GM18867 (cell line): Measurements from ENCODE around the gene PLEKHJ1.

Experiments
- ATAC-seq: cut with Tn5 transposase; IDR thresholded peaks from one replicate; pipeline ENCODE4 v1.9.1; 2021; ENCODE audit warnings: mild to moderate bottlenecking, moderate library complexity; ENCODE audit not compliant: unreplicated experiment

The PLEKHJ1 gene

GRCh38 chr19:2249880-2250765, 14.0 kb upstream of the PLEKHJ1 start:
- no peak for ATAC-seq

GRCh38 chr19:2249010-2249866, 13.1 kb upstream of the PLEKHJ1 start, which contains the start of gene AMH:
AMH (plus strand) TSS chr19:2249323; CDS start chr19:2249333, 10 bp downstream.
- ATAC-seq = no peak

- ATAC-seq = no peak
These were observed 12.2 kb upstream of the PLEKHJ1 start for GRCh38 chr19:2248136-2249009.

GRCh38 chr19:2247433-2248101, 11.4 kb upstream of the PLEKHJ1 start:
- ATAC-seq = no peak

- ATAC-seq = no peak
These were observed 10.8 kb upstream of the PLEKHJ1 start for GRCh38 chr19:2246801-2247361.

GRCh38 chr19:2246014-2246620, 10.0 kb upstream of the PLEKHJ1 start:
- no peak for ATAC-seq

DNA sequence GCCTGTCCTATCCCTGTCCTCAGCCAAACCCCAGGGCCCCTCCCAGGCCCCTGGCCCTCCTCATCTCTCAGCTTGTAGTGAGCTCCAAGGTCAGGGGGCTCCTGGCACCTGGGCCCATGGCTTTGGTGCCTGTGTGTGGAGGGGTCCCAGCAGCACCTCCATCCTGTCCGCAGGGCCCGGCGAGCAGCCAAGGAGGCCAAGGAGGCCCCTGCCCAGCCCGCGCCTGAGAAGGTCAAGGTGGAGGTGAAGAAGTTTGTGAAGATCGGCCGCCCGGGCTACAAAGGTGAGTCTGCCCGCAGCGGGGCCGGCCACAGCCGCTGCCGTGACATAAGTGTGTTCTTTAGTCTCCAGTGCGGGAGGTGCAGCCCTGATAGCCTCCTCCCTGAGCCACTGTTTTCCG, 9.1 kb upstream of the PLEKHJ1 start:
- no peak for ATAC-seq

DNA sequence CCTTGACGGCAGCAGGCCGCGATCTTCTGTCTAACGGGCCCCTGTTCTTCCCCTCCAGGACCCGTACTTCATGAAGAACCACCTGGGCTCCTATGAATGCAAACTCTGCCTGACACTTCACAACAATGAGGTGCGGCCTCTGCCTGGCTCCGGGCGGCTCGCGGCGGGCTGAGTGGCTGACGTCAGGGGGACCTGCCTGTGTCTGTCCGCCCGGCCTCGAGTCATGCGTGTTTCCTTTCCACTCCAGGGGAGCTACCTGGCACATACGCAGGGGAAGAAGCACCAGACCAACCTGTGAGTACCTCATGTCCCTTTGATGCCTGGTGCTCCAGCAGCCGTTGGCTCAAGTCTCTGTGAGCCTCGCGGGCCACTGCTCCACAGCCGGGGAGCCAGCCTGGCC, 8.4 kb upstream of the PLEKHJ1 start:
- no peak for ATAC-seq

DNA sequence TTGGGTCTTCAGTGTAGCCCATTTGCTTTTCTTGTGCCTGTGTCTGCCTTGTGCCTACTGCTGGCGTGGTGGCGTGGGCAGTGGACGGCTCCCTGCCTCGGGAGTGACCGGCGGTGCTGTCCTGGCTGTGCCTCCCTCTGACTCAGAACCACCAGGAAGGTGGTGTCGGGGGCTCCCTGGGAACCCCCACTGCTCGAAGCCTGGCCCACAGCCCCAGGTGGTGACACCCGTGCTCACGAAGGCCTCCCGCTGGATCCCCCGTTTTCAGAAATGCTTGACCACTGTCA, 7.9 kb upstream of the PLEKHJ1 start:
- no peak for ATAC-seq

- no peak for ATAC-seq
These were observed 7.4 kb upstream of the PLEKHJ1 start for GRCh38 chr19:2243274-2244124.

- ATAC-seq = no peak
These were observed 6.7 kb upstream of the PLEKHJ1 start for GRCh38 chr19:2242816-2243215.

DNA sequence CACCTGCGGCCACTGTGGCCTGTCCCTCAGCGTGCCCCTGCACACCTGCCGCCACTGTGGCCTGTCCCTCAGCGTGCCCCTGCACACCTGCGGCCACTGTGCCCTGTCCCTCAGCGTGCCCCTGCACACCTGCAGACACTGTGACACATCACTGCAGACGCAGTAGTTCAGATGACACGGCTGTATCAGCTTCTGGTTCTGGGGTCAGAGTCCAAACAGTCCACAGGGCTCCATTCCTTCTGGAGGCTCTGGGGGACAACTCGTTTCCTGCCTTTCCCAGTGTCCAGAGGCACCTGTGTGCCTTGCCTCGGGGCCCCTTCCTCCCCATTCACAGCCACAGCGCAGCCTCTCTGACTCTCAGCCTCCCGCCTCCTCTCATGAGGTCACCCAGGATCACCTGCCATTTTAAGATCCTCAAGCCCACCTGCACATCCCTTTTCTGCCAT, 6.0 kb upstream of the PLEKHJ1 start:
- no peak for ATAC-seq

DNA sequence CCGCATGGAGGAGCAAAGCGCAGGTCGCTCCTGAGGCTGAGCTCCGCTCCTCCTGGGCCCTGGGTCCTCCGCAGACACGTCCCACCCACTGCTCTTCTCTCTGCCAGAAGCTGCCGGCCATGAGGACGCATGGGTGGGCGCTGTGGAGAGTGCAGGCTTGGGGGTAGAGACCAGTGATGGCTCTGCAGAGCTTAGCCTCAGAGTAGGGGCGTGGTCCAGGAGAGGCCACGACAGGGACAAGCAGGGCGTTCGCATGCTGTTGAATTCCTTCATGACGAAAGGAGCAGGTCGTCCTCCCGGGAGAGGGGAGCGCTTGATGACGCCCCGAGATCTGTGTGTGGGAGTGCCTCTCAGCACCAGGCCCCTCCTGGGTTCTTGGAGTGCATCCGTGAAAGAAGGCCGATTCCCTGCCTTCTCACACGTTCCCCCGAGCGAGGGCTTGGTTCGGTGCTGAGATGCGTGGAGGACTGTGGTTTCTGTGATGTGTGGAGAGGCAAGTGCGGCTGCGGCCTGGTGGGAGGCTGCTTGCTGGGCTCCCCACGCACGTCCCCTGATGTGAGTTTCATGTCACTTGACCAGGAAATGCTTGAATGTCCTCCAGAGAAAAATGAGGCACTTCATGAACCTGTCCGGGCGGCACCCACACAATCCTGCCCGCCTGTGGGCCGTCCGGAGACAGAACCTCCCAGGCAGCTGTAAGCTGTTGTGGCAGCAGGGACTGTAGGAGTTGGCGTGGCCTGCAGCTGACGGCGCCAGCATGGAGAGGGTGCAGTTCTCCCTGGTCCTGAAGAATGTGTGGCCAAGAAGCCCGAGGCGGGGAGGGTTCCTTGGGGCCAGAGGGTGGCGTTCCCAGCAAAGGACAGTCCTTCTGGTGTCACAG, 5.0 kb upstream of the PLEKHJ1 start:
- ATAC-seq = no peak

- no peak for ATAC-seq
These were observed 3.9 kb upstream of the PLEKHJ1 start for GRCh38 chr19:2239771-2240770.

- ATAC-seq = no peak
These were observed 3.0 kb upstream of the PLEKHJ1 start for GRCh38 chr19:2239173-2239572.

- no peak for ATAC-seq
These were observed 1.7 kb upstream of the PLEKHJ1 start for GRCh38 chr19:2237869-2238153.
